HEK293 (cell line): ENCODE data around the gene MTPN.

Source experiments
- CTCF ChIA-PET: fragments of 350-600 bp; formaldehyde crosslinking; extraction: SDS; loops from one replicate; lab custom pipeline; 2021; ENCODE audit warnings: antibody characterized with exemption; lab: Yijun Ruan, JAX
- POLR2A ChIA-PET: fragments of 300-600 bp; formaldehyde crosslinking; extraction: SDS; loops from one replicate; lab custom pipeline; 2020; ENCODE audit warnings: antibody characterized with exemption, inconsistent platforms; lab: Yijun Ruan, JAX
- H3K27ac ChIP-seq: fragments of 200-500 bp; sonication (Bioruptor generic); 2 replicates; pipeline ENCODE4 v1.5.1; 2014; ENCODE audit warnings: low read depth, low read length, control low read depth, inconsistent platforms; ENCODE audit errors: extremely low read depth
- H3K36me3 ChIP-seq, 2 experiments: fragments of 200-500 bp in 1 of 2; sonication (Bioruptor generic) in 1 of 2; 1 replicate in 1 of 2; 2 replicates in 1 of 2; pipeline ENCODE4 v1.5.1; 2014 to 2017; ENCODE audit warnings: inconsistent platforms in 2 of 2, low read length in 2 of 2; ENCODE audit not compliant: control insufficient read depth in 2 of 2, insufficient read depth in 1 of 2
- H3K4me1 ChIP-seq: fragments of 200-500 bp; sonication (Bioruptor generic); 2 replicates; pipeline ENCODE4 v1.5.1; 2014; ENCODE audit warnings: mild to moderate bottlenecking, low read length, inconsistent platforms; ENCODE audit not compliant: control insufficient read depth, insufficient read depth
- H3K4me3 ChIP-seq: 2 replicates; pipeline ENCODE4 v1.5.1; 2011; ENCODE audit warnings: low read depth, mild to moderate bottlenecking, control low read depth, low read length, moderate library complexity
- H3K9me3 ChIP-seq: fragments of 200-500 bp; sonication (Bioruptor generic); 2 replicates; pipeline ENCODE4 v1.5.1; 2014; ENCODE audit warnings: low read depth, low read length, inconsistent platforms; ENCODE audit not compliant: control insufficient read depth, insufficient read depth
- AEBP2 ChIP-seq: fragments of 450-650 bp; formaldehyde crosslinking; IDR thresholded peaks from 2 replicates; pipeline ENCODE4 v1.5.1; 2016; ENCODE audit warnings: missing biosample characterization, missing genetic modification characterization, borderline replicate concordance
- BCL11B ChIP-seq: fragments of 450-650 bp; formaldehyde crosslinking; IDR thresholded peaks from 2 replicates; pipeline ENCODE4 v1.5.1; 2016; ENCODE audit warnings: low read depth, missing biosample characterization, missing genetic modification characterization
- MEIS1 ChIP-seq: sonication (generic); formaldehyde crosslinking; IDR thresholded peaks from 2 replicates; pipeline ENCODE4 v1.8.1; 2022; ENCODE audit warnings: missing genetic modification reagents, mild to moderate bottlenecking, borderline replicate concordance
- SALL2 ChIP-seq: fragments of 450-650 bp; formaldehyde crosslinking; IDR thresholded peaks from 2 replicates; pipeline ENCODE4 v1.5.0; 2017; ENCODE audit warnings: missing biosample characterization, mild to moderate bottlenecking, missing genetic modification characterization, borderline replicate concordance
- YY2 ChIP-seq: fragments of 450-650 bp; formaldehyde crosslinking; IDR thresholded peaks from 2 replicates; pipeline ENCODE4 v1.5.1; 2016; ENCODE audit warnings: missing biosample characterization, missing genetic modification characterization
- ZFP69B ChIP-seq: fragments of 450-650 bp; formaldehyde crosslinking; IDR thresholded peaks from 2 replicates; pipeline ENCODE4 v1.5.1; 2016; ENCODE audit warnings: missing biosample characterization, missing genetic modification characterization
- ZNF16 ChIP-seq: fragments of 450-650 bp; formaldehyde crosslinking; IDR thresholded peaks from 2 replicates; pipeline ENCODE4 v1.5.1; 2016; ENCODE audit warnings: low read depth, missing biosample characterization, missing genetic modification characterization
- ZNF202 ChIP-seq: fragments of 450-650 bp; formaldehyde crosslinking; IDR thresholded peaks from 2 replicates; pipeline ENCODE4 v1.5.1; 2016; ENCODE audit warnings: missing biosample characterization, missing genetic modification characterization, borderline replicate concordance
- ZNF221 ChIP-seq: fragments of 450-650 bp; formaldehyde crosslinking; IDR thresholded peaks from 2 replicates; pipeline ENCODE4 v1.5.1; 2017; ENCODE audit warnings: missing biosample characterization, missing genetic modification characterization, borderline replicate concordance
- ZNF302 ChIP-seq: fragments of 450-650 bp; formaldehyde crosslinking; IDR thresholded peaks from 2 replicates; pipeline ENCODE4 v1.5.1; 2016; ENCODE audit warnings: missing biosample characterization, missing genetic modification characterization, low read depth
- ZNF394 ChIP-seq: fragments of 450-650 bp; formaldehyde crosslinking; IDR thresholded peaks from 2 replicates; pipeline ENCODE4 v1.5.1; 2016; ENCODE audit warnings: missing biosample characterization, missing genetic modification characterization, mild to moderate bottlenecking, moderate library complexity, borderline replicate concordance
- ZNF398 ChIP-seq: fragments of 450-650 bp; formaldehyde crosslinking; IDR thresholded peaks from 2 replicates; pipeline ENCODE4 v1.5.1; 2017; ENCODE audit warnings: missing biosample characterization, missing genetic modification characterization
- ZNF426 ChIP-seq: fragments of 450-650 bp; formaldehyde crosslinking; IDR thresholded peaks from 2 replicates; pipeline ENCODE4 v1.5.1; 2017; ENCODE audit warnings: missing biosample characterization, missing genetic modification characterization, mild to moderate bottlenecking, inconsistent platforms, moderate library complexity
- ZNF548 ChIP-seq: fragments of 450-650 bp; formaldehyde crosslinking; IDR thresholded peaks from 2 replicates; pipeline ENCODE4 v1.5.1; 2016; ENCODE audit warnings: missing biosample characterization, missing genetic modification characterization
- ZNF558 ChIP-seq: fragments of 450-650 bp; formaldehyde crosslinking; IDR thresholded peaks from 2 replicates; pipeline ENCODE4 v1.5.1; 2016; ENCODE audit warnings: missing biosample characterization, missing genetic modification characterization
- ZNF664 ChIP-seq: fragments of 450-650 bp; formaldehyde crosslinking; IDR thresholded peaks from 2 replicates; pipeline ENCODE4 v1.5.1; 2016; ENCODE audit warnings: missing biosample characterization, missing genetic modification characterization
- ZNF76 ChIP-seq: fragments of 450-650 bp; formaldehyde crosslinking; IDR thresholded peaks from 2 replicates; pipeline ENCODE4; 2016; ENCODE audit warnings: low read depth, missing biosample characterization, missing genetic modification characterization, borderline replicate concordance
- ZNF837 ChIP-seq: fragments of 450-650 bp; formaldehyde crosslinking; IDR thresholded peaks from 2 replicates; pipeline ENCODE4 v1.5.1; 2016; ENCODE audit warnings: missing biosample characterization, missing genetic modification characterization
- TF ChIP-seq, protein P1 (sequence below): fragments of 450-650 bp; formaldehyde crosslinking; IDR thresholded peaks from 2 replicates; pipeline ENCODE4 v1.5.1; 2017; ENCODE audit warnings: missing biosample characterization, missing genetic modification characterization
- TF ChIP-seq, protein P2 (sequence below): fragments of 450-650 bp; formaldehyde crosslinking; IDR thresholded peaks from 2 replicates; pipeline ENCODE4 v1.5.1; 2016; ENCODE audit warnings: missing biosample characterization, missing genetic modification characterization, low read depth

Gene MTPN

DNA sequence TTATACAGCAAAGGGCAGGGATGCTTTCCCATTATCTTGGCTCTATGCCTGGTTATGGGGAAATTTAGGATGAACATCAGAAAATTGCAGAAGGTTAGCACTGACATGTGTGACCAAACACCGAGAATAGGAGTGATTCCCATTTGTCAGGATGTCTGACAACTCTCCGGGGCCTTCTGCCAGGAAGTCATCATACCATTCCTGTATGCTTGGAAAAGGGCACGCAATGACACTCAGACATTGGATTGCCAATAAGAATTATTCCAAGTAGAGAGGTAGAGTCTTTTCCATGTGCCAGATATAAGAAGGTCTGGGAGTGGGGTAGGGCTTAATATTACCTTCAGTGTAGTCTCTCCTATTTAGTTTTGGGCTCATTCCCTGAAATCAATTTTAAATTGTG is 82.3 kb downstream of the MTPN start (continued):
- TF ChIP-seq ZNF394 (tag by site-specific recombination) = no peak

GRCh38 chr7:135889823-135890222 is 87.3 kb downstream of the MTPN start:
- TF ChIP-seq ZNF558 (tag by site-specific recombination) (no peak), SALL2 (tag by site-specific recombination) (no peak), ZNF221 (tag by site-specific recombination) (no peak), ZNF664 (tag by site-specific recombination) (no peak), ZNF837 (no peak), AEBP2 (tag by site-specific recombination) (no peak), ZNF16 (tag by site-specific recombination) (no peak), ZNF76 (tag by site-specific recombination) (no peak), ZNF302 (tag by site-specific recombination) (no peak), ZNF202 (no peak), MEIS1 (CRISPR knock-in tag) (no peak)
- TF ChIP-seq, protein P1, sequence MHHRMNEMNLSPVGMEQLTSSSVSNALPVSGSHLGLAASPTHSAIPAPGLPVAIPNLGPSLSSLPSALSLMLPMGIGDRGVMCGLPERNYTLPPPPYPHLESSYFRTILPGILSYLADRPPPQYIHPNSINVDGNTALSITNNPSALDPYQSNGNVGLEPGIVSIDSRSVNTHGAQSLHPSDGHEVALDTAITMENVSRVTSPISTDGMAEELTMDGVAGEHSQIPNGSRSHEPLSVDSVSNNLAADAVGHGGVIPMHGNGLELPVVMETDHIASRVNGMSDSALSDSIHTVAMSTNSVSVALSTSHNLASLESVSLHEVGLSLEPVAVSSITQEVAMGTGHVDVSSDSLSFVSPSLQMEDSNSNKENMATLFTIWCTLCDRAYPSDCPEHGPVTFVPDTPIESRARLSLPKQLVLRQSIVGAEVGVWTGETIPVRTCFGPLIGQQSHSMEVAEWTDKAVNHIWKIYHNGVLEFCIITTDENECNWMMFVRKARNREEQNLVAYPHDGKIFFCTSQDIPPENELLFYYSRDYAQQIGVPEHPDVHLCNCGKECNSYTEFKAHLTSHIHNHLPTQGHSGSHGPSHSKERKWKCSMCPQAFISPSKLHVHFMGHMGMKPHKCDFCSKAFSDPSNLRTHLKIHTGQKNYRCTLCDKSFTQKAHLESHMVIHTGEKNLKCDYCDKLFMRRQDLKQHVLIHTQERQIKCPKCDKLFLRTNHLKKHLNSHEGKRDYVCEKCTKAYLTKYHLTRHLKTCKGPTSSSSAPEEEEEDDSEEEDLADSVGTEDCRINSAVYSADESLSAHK = no peak
- POLR2A ChIA-PET = no interaction called here
- H3K4me3 ChIP-seq = no peak overlapping the region

GRCh38 chr7:135888740-135889139 is 88.4 kb downstream of the MTPN start:
- Histone ChIP-seq H3K27ac (no peak overlapping the region), H3K4me1 (no peaks in the 10 kb centered on the region), H3K9me3 (no peaks in the 10 kb centered on the region), H3K36me3 (no peaks in the 10 kb centered on the region), H3K4me3 (no peak overlapping the region)
- ChIA-PET CTCF (no interaction called here), POLR2A (no interaction called here)
- TF ChIP-seq ZNF398 (tag by site-specific recombination) (no peak), ZNF426 (tag by site-specific recombination) (no peak), ZFP69B (tag by site-specific recombination) (no peak), YY2 (tag by site-specific recombination) (no peak), ZNF548 (tag by site-specific recombination) (no peak), ZNF16 (tag by site-specific recombination) (no peak), BCL11B (tag by site-specific recombination) (no peak), SALL2 (tag by site-specific recombination) (no peak)
- TF ChIP-seq, protein P2, sequence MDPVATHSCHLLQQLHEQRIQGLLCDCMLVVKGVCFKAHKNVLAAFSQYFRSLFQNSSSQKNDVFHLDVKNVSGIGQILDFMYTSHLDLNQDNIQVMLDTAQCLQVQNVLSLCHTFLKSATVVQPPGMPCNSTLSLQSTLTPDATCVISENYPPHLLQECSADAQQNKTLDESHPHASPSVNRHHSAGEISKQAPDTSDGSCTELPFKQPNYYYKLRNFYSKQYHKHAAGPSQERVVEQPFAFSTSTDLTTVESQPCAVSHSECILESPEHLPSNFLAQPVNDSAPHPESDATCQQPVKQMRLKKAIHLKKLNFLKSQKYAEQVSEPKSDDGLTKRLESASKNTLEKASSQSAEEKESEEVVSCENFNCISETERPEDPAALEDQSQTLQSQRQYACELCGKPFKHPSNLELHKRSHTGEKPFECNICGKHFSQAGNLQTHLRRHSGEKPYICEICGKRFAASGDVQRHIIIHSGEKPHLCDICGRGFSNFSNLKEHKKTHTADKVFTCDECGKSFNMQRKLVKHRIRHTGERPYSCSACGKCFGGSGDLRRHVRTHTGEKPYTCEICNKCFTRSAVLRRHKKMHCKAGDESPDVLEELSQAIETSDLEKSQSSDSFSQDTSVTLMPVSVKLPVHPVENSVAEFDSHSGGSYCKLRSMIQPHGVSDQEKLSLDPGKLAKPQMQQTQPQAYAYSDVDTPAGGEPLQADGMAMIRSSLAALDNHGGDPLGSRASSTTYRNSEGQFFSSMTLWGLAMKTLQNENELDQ (tag by site-specific recombination) = no peak

More at GRCh38 chr7:135889823-135890222, 87.3 kb downstream of the MTPN start:
- CTCF ChIA-PET = no interaction called here
- Histone ChIP-seq H3K9me3 (no peaks in the 10 kb centered on the region), H3K4me1 (no peaks in the 10 kb centered on the region), H3K36me3 (no peaks in the 10 kb centered on the region), H3K27ac (no peak overlapping the region)
